Neural crest cell (in vitro differentiated cells): ENCODE results near the gene PTPRG. TPM values are rescaled to one million over a fixed set of nuclear protein-coding genes. Genes with fewer than 3 reads are reported as not detected.

Source experiments
- DNase-seq: peaks from one replicate; pipeline ENCODE4 v3.0.0; 2021; ENCODE audit warnings: low read depth, mixed read lengths, low spot score
- H3K27ac Mint-ChIP-seq: one replicate; pipeline ENCODE4 v1.8.0; 2021; ENCODE audit warnings: mild to moderate bottlenecking, mixed read lengths; ENCODE audit not compliant: unreplicated experiment
- H3K27me3 Mint-ChIP-seq: 2 replicates; pipeline ENCODE4 v1.8.0; 2021; ENCODE audit warnings: low read depth, mild to moderate bottlenecking, mixed read lengths
- H3K36me3 Mint-ChIP-seq: 2 replicates; pipeline ENCODE4 v1.8.0; 2021; ENCODE audit warnings: low read depth, mild to moderate bottlenecking, mixed read lengths
- H3K4me1 Mint-ChIP-seq: 2 replicates; pipeline ENCODE4 v1.8.0; 2021; ENCODE audit warnings: mixed read lengths
- H3K4me3 Mint-ChIP-seq: one replicate; pipeline ENCODE4 v1.8.0; 2021; ENCODE audit warnings: mild to moderate bottlenecking, mixed read lengths
- H3K9me3 Mint-ChIP-seq: 2 replicates; pipeline ENCODE4 v1.8.0; 2021; ENCODE audit warnings: mixed read lengths
- total RNA-seq: library from RNA; stranded (reverse); gene quantifications from 2 replicates; pipeline ENCODE4 v1.2.1, GENCODE V29; 2021
- TF ChIP-seq, protein P1 (sequence below): fragments of 200-600 bp; sonication (generic); conservative IDR thresholded peaks from 2 replicates; pipeline ENCODE4 v1.5.0; 2021; ENCODE audit warnings: antibody characterized with exemption, mild to moderate bottlenecking

The PTPRG gene
- total RNA-seq, 1 donor from 2014 or later = 41.2 TPM

DNA sequence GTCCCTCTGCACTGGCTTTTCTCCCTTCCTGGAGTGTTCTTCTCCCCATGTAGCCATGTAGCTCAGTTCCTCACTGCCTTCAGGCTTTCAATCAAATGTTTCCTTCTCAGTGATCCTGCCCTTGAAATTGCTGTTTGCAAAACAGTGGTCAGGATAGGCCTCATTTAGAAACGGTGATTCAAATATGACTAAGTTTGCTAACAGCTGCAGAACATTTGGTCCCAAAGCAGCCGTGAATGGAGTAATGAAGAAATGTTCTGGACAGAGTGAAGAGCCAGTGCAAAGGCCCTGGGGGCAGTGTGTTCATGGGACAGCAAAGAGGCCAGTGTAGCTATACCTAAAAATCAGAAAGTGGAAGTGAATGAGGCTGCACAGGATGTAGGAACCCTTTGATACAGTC is 588.6 kb downstream of the PTPRG start:
- Mint-ChIP-seq H3K4me1 (peaks cover 4% of the 10 kb centered on the region), H3K9me3 (no peaks in the 10 kb centered on the region), H3K27ac (no peak overlapping the region), H3K4me3 (no peak overlapping the region), H3K36me3 (no peaks in the 10 kb centered on the region), H3K27me3 (no peaks in the 10 kb centered on the region)
- TF ChIP-seq, protein P1, sequence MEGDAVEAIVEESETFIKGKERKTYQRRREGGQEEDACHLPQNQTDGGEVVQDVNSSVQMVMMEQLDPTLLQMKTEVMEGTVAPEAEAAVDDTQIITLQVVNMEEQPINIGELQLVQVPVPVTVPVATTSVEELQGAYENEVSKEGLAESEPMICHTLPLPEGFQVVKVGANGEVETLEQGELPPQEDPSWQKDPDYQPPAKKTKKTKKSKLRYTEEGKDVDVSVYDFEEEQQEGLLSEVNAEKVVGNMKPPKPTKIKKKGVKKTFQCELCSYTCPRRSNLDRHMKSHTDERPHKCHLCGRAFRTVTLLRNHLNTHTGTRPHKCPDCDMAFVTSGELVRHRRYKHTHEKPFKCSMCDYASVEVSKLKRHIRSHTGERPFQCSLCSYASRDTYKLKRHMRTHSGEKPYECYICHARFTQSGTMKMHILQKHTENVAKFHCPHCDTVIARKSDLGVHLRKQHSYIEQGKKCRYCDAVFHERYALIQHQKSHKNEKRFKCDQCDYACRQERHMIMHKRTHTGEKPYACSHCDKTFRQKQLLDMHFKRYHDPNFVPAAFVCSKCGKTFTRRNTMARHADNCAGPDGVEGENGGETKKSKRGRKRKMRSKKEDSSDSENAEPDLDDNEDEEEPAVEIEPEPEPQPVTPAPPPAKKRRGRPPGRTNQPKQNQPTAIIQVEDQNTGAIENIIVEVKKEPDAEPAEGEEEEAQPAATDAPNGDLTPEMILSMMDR = no peak
- DNase-seq = no peak

DNA sequence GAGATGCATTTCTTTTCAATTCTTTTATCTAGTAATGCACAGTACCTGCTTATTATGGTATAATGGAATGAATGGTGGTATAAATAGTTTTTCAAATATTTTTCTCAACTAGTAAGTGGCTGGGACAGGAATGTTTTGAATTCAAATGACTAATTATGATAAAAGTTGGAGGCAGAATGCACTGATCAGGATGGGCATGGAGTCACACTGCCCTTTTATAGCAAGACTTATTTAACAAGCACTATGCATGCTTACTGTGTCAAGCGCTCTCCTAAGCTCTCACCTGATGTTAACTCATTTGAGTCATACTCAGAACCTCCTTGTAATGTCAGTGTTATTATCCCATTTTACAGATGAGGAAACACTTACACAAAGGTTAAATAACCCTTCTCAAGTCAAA is 590.2 kb downstream of the PTPRG start:
- TF ChIP-seq, protein P1 = no peak
- no peak for DNase-seq
- Mint-ChIP-seq H3K4me1 (peaks cover 4% of the 10 kb centered on the region), H3K27ac (no peak overlapping the region), H3K36me3 (no peaks in the 10 kb centered on the region), H3K27me3 (no peaks in the 10 kb centered on the region), H3K4me3 (no peak overlapping the region), H3K9me3 (no peaks in the 10 kb centered on the region)

DNA sequence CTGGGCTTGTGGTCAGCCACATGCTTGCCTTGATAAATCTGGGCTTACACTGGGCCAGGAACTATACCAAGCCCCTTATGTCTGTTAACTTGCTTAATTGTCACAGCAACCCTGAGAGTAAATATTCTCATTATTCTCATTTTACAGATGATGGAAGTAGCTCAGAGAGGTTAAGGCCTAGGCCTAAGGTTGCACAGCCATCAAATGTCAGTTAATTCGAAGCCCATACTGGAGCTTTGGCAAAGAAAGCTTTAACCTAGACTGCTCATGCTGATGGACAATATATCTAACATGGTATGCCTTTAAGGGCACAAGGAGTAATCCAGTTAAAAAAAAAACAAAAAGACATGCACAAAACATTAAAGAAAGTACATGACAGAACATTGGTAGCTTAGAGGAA is 591.9 kb downstream of the PTPRG start:
- Mint-ChIP-seq H3K27ac (no peak overlapping the region), H3K27me3 (no peaks in the 10 kb centered on the region), H3K36me3 (no peaks in the 10 kb centered on the region), H3K4me1 (peaks cover 4% of the 10 kb centered on the region), H3K4me3 (no peak overlapping the region), H3K9me3 (no peaks in the 10 kb centered on the region)
- DNase-seq = no peak
- TF ChIP-seq, protein P1 = no peak

DNA sequence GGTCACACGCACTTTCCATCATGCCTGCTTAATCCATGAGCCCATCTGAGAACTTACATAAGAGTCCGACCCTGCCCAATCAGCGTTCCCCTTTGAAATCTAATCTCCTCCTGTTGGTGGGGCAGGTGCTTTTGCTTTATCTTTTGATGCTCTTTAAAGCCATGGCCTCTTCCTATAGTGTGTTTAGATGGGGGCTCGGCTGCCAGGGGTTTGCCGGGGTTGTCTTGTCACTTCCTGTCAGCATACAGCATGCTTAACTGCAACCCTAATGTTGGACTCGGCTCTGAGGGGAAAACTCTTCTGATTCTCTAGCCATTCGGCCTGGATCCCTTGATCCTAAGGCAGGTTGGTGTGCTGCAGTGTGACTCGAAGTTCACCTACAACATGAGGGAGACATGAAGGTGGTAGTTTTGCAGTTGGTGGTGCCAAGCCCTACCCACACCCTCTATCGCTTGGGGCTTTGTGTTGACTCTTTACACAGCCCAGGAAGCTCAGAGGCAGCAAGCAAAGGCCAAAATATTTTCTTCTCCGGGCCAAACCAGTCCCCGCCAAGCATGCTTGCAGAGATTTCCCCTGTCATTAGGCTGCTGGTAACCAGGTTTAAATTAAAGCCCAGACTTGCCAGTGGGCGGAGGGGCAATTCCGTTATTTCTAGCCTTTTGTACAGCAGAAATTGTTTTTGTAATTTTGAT is 593.2 kb downstream of the PTPRG start:
- Mint-ChIP-seq H3K27me3 (no peaks in the 10 kb centered on the region), H3K27ac (no peak overlapping the region), H3K9me3 (no peaks in the 10 kb centered on the region), H3K4me1 (peaks cover 4% of the 10 kb centered on the region), H3K4me3 (no peak overlapping the region), H3K36me3 (no peaks in the 10 kb centered on the region)
- TF ChIP-seq, protein P1 = no peak
- DNase-seq = no peak

DNA sequence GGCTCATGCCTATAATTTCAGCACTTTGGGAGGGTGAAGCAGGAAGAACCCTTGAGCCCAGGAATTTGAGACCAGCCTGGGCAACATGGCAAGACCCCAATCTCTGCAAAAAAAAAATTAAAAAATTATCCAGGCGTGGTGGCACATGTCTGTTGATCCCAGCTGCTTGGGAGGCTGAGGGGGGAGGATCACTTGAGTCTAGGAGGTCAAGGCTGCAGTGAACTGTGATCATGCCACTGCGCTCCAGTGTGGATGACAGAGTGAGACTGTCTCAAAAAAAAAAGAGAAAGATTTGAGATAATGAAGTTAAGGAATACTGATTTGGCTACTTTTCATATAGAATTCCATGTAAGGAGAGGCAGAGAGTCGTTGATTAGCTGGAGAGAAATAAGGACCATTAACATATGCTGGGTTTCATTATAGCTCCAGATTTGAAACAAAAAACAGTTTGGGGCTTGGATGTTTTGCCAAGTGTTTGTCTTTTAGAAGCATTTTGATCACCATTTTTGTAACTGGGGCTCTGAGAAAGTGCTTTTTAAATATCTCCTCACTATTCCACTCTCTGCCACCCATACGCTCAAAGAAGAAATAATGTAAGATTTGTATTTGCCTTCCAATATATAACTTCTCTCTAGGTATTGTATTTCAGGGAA is 597.8 kb downstream of the PTPRG start:
- Mint-ChIP-seq H3K4me3 (no peak overlapping the region), H3K27me3 (no peaks in the 10 kb centered on the region), H3K27ac (no peak overlapping the region), H3K36me3 (no peaks in the 10 kb centered on the region), H3K4me1 (peaks cover under 1% of the 10 kb centered on the region), H3K9me3 (no peaks in the 10 kb centered on the region)
- TF ChIP-seq, protein P1 = no peak
- DNase-seq = no peak
